Karpas-422 (cell line): ENCODE results near the gene HOPX. TPM values are rescaled to one million over a fixed set of nuclear protein-coding genes. Genes with fewer than 3 reads are reported as not detected.
"Not testable (repeated sequence)": the region's sequence is repeated elsewhere in the genome, so short reads cannot be mapped to it uniquely, and the experiment has no call there.

ENCODE experiments used
- DNase-seq: peaks from one replicate; pipeline ENCODE4 v3.0.0-alpha.2; 2015
- H2AFZ ChIP-seq: fragments of 200-600 bp; sonication (generic); 2 replicates; pipeline ENCODE4 v1.6.1; 2014; ENCODE audit warnings: antibody characterized with exemption, low read length, mixed read lengths
- H3K27ac ChIP-seq: fragments of 200-600 bp; sonication (generic); 2 replicates; pipeline ENCODE4 v1.5.1; 2014; ENCODE audit warnings: mild to moderate bottlenecking, low read length, moderate library complexity
- H3K27me3 ChIP-seq: fragments of 200-600 bp; sonication (generic); 2 replicates; pipeline ENCODE4 v1.6.1; 2014; ENCODE audit warnings: low read length, mixed read lengths
- H3K36me3 ChIP-seq: fragments of 200-600 bp; sonication (generic); 2 replicates; pipeline ENCODE4 v1.6.1; 2014; ENCODE audit warnings: low read length, mixed read lengths; ENCODE audit not compliant: insufficient read depth
- H3K4me1 ChIP-seq: fragments of 200-600 bp; sonication (generic); 2 replicates; pipeline ENCODE4 v1.6.1; 2014; ENCODE audit warnings: mild to moderate bottlenecking, low read length, mixed read lengths
- H3K4me2 ChIP-seq: fragments of 200-600 bp; sonication (generic); 2 replicates; pipeline ENCODE4 v1.6.1; 2014; ENCODE audit warnings: low read length, low read depth, mild to moderate bottlenecking; ENCODE audit not compliant: poor library complexity, severe bottlenecking
- H3K4me3 ChIP-seq: fragments of 200-600 bp; sonication (generic); 2 replicates; pipeline ENCODE4 v1.5.1; 2014; ENCODE audit warnings: mild to moderate bottlenecking, antibody characterized with exemption, low read length, mixed read lengths
- H3K79me2 ChIP-seq: fragments of 200-600 bp; sonication (generic); 2 replicates; pipeline ENCODE4 v1.6.1; 2014; ENCODE audit warnings: mild to moderate bottlenecking, low read length, mixed read lengths
- H3K9ac ChIP-seq: fragments of 200-600 bp; sonication (generic); 2 replicates; pipeline ENCODE4 v1.6.0; 2014; ENCODE audit warnings: low read length
- H3K9me2 ChIP-seq: fragments of 200-600 bp; sonication (generic), shearing (Covaris generic); replicated peaks from 2 replicates; pipeline ENCODE4 v1.6.0; 2014; ENCODE audit warnings: mild to moderate bottlenecking, low read length, moderate library complexity; ENCODE audit not compliant: insufficient read depth
- H3K9me3 ChIP-seq: fragments of 300-700, 200-600 bp; sonication (generic); 2 replicates; pipeline ENCODE4 v1.6.1; 2014; ENCODE audit warnings: low read length, mixed read lengths
- H4K20me1 ChIP-seq: fragments of 200-600 bp; sonication (generic); 2 replicates; pipeline ENCODE4 v1.6.1; 2014; ENCODE audit warnings: mild to moderate bottlenecking, antibody characterized with exemption, low read length, low read depth; ENCODE audit not compliant: insufficient read depth
- total RNA-seq: library from RNA; depleted of rRNA; stranded (reverse); fragments of >200 nt; shearing (Covaris generic); gene quantifications from 2 replicates; pipeline ENCODE4 v1.2.3, GENCODE V29; 2014; ENCODE audit warnings: low replicate concordance; rRNA removed

HOPX gene
- total RNA-seq, 1 experiment from 2014 or later, result not detected

GRCh38 chr4:56610170-56610569 lies 70.9 kb downstream of the HOPX start:
- H3K9ac ChIP-seq, H3K79me2 ChIP-seq, H3K4me1 ChIP-seq, H3K36me3 ChIP-seq, H2AFZ ChIP-seq, H3K9me2 ChIP-seq, DNase-seq, H3K27me3 ChIP-seq, H3K4me2 ChIP-seq, H3K27ac ChIP-seq, H3K4me3 ChIP-seq, H4K20me1 ChIP-seq, H3K9me3 ChIP-seq: not testable (repeated sequence)

- no peak overlapping the region for H2AFZ ChIP-seq
- no peaks in the 10 kb centered on the region for H3K27me3 ChIP-seq
- H3K79me2 ChIP-seq, result no peaks in the 10 kb centered on the region
- H3K9me2 ChIP-seq, result no peaks in the 10 kb centered on the region
- DNase-seq, result no peak
- H3K4me1 ChIP-seq, result no peaks in the 10 kb centered on the region
- H3K4me2 ChIP-seq, result no peak overlapping the region
- H3K9ac ChIP-seq, result no peak overlapping the region
- no peak overlapping the region for H3K27ac ChIP-seq
- no peaks in the 10 kb centered on the region for H3K36me3 ChIP-seq
- no peak overlapping the region for H3K4me3 ChIP-seq
- H4K20me1 ChIP-seq, result no peaks in the 10 kb centered on the region
- H3K9me3 ChIP-seq, result no peaks in the 10 kb centered on the region
These were observed 73.2 kb downstream of the HOPX start for GRCh38 chr4:56607926-56608325.

GRCh38 chr4:56606385-56606784 lies 74.7 kb downstream of the HOPX start:
- no peak overlapping the region for H3K27ac ChIP-seq
- H4K20me1 ChIP-seq, result no peaks in the 10 kb centered on the region
- H3K79me2 ChIP-seq, result no peaks in the 10 kb centered on the region

GRCh38 chr4:56605464-56605863 lies 75.6 kb downstream of the HOPX start:
- H3K4me1 ChIP-seq, H4K20me1 ChIP-seq, DNase-seq, H3K9me2 ChIP-seq, H3K36me3 ChIP-seq, H3K27ac ChIP-seq, H2AFZ ChIP-seq, H3K79me2 ChIP-seq, H3K4me2 ChIP-seq, H3K9me3 ChIP-seq, H3K4me3 ChIP-seq, H3K9ac ChIP-seq, H3K27me3 ChIP-seq: not testable (repeated sequence)

More at GRCh38 chr4:56606385-56606784, 74.7 kb downstream of the HOPX start:
- no peak for DNase-seq
- Histone ChIP-seq H3K9me2 (no peaks in the 10 kb centered on the region), H3K4me1 (no peaks in the 10 kb centered on the region), H3K4me3 (no peak overlapping the region), H2AFZ (no peak overlapping the region), H3K36me3 (no peaks in the 10 kb centered on the region), H3K9ac (no peak overlapping the region), H3K4me2 (no peak overlapping the region), H3K9me3 (no peaks in the 10 kb centered on the region), H3K27me3 (no peaks in the 10 kb centered on the region)

- H3K9ac ChIP-seq, result no peak overlapping the region
- no peaks in the 10 kb centered on the region for H3K4me1 ChIP-seq
- H4K20me1 ChIP-seq, result no peaks in the 10 kb centered on the region
- H2AFZ ChIP-seq, result no peak overlapping the region
- H3K9me3 ChIP-seq, result no peaks in the 10 kb centered on the region
- no peak overlapping the region for H3K27ac ChIP-seq
- no peak overlapping the region for H3K4me3 ChIP-seq
- no peak overlapping the region for H3K4me2 ChIP-seq
- no peak for DNase-seq
- no peaks in the 10 kb centered on the region for H3K79me2 ChIP-seq
- H3K27me3 ChIP-seq, result no peaks in the 10 kb centered on the region
- no peaks in the 10 kb centered on the region for H3K36me3 ChIP-seq
- H3K9me2 ChIP-seq, result no peaks in the 10 kb centered on the region
These were observed 77.8 kb downstream of the HOPX start for GRCh38 chr4:56603297-56603696.

Other genes with a start within 250 kb of the HOPX start
- gene PPAT, start 245.7 kb downstream of the HOPX start, total RNA-seq, result 34.1 and 44.9 TPM in 2 replicates
- gene PAICS, start 245.0 kb downstream of the HOPX start, total RNA-seq, result 81.8 and 155 TPM in 2 replicates
- gene SRP72, start 213.7 kb downstream of the HOPX start, total RNA-seq, result 78.1 and 82.4 TPM in 2 replicates
- gene ARL9, start 175.5 kb downstream of the HOPX start, total RNA-seq, result not detected in 2 replicates
- not detected in 2 replicates for gene SPINK2, start 140.4 kb upstream of the HOPX start, total RNA-seq
- 39.9 and 52.0 TPM in 2 replicates for gene REST, start 226.6 kb upstream of the HOPX start, total RNA-seq